Fibroblast of skin of left biceps (primary cell): ENCODE measurements around the gene NR6A1.
A peak's percentile ranks its signal among the peaks of the same experiment; 100 is the strongest.

Experiments
- DNase-seq, 2 experiments: peaks; one replicate each; pipeline ENCODE4 v3.0.0-alpha.2; 2013; ENCODE audit warnings: low read depth in 2 of 2

The NR6A1 gene

GRCh38 chr9:124724415-124725067 lies 46.6 kb downstream of the NR6A1 start:
- no peak for DNase-seq

DNA sequence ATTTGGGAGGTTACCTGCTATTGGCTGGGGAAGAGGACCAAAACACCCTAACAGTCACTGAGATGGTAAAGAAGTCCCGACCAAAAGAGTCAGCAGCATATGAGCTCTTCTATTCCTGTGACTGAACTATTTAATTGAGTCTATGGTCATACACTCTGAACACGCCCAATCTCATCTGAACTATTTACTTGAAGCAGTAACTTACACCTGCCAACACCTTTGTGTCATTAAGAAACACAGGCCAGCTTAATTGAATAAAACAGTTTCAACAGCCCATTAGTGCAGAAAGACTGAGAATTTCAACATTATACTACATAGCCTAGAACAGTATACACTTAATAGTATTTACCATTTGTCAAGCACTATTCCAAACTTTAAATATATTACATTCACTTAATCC lies 47.8 kb downstream of the NR6A1 start:
- no peak for DNase-seq

DNA sequence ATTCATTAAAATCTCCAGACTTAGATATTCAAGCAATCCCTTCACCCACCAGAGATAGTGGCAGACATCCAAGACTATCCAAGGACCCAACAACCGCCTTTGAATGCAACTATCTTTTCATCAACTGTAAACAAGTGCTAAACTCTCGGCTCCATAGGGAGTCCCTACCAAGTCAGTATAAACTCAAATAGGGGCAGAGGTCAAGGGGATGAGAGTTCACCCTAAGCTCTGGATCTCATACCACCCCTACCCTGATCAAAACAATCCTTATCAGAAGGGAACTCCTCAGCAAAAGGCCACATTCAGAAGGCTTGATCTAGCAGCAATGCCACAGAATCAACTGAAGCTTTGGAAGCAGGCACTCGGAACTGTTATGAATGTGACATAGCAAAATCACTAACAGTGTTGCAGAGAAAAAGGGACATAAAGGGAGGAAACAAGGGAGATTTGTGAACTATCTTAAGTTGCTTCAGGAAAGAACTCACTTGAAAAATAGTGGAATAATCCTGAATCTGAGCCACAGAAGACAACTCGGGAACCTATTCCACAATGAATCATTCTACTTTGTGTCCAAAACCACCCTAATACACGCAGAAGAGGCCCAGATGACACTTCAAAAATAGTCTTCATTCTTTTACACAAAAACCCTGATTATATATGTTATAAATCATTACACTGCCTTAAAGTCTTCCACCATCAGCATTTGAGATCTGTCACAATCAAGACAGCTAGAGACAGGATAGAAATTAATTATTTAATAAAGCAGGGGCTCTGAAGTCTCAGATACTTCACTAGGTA lies 49.8 kb downstream of the NR6A1 start:
- DNase-seq: peak; percentile 57

- DNase-seq: no peak
Observed at GRCh38 chr9:124720429-124721108, 50.5 kb downstream of the NR6A1 start.

DNA sequence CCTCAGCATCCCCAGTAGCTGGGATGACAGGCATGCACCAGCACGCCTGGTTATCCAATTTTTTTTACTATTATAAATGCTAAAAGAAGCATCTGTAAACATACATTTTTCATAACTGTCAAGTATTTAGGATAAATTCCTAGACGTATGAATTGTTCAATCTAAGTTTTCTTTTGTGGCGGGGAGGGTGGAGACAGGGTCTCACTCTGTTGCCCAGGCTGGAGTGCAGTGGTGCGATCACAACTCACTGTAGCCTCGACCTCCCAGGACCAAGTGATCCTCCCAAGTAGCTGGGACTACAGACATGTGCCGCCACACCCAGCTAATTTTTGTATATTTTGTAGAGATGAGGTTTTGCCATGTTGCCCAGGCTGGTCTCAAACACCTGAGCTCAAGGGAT lies 52.2 kb downstream of the NR6A1 start:
- DNase-seq: no peak

DNA sequence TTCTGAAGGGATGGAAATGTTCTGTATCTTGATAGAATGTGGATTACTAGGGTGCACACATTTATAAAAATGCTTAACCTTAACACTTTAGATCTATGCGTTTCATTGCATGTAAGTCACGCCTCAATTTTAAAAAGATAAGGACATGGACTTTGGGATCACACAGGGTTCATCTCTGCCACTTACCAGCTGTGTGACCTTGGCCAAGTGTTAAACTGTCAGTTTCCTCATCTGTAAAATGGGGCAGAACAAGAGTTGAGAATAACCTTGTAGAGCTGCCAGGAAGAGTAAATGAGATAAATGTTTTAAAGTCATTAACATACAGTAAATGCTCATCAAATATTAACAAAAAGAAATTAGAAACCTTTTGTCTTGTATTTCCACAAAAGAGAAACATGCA lies 53.5 kb downstream of the NR6A1 start:
- DNase-seq: no peak

DNA sequence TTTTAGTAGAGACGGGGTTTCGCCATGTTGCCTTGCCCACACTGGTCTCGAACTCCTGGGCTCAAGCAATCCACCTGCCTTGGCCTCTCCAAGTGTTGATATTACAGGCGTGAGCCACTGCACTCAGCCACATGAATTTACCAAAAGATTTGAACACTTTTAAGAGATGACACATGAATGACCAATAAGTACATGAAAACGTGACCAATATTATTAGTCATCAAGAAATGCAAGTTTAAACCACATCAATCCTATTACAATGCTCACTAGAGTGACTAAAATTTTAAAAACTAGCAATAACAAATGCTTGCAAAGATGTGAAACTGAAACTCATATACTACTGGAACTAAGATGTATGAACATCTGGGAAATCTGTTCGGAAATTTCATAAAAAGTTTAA lies 54.3 kb downstream of the NR6A1 start:
- DNase-seq: no peak

- DNase-seq: no peak
Observed at GRCh38 chr9:124710766-124711165, 60.3 kb downstream of the NR6A1 start.

GRCh38 chr9:124709292-124709690 lies 61.8 kb downstream of the NR6A1 start:
- no peak for DNase-seq

DNA sequence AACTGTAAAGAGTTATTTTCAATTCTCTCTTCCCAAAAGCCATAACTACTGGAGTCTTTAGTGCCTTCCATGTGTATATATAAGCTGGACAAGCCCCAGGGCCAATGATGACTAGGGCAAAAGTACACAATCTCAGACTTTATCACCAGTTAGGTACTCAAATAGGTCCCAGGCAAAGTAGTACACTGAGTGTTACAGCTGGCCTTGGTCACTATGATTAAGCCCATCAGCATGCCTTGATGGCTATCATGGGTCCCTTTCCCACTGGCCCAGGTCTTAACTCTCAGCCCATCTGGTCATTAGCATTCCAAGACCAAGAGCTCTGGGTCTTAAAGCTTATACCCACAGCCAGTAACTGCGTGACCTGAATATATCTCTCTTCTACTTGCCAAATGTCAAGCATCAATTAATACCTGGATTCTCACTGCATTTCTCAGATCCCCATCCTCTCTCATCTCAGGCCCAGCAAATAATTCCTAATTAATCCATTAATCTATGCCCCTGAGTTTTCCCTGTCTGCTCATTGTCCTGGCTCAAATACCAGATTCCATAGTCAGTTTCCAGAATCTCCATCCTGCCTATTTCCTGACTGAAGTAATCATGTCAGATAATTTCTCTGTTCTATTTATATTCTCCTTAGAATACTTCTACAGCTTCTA lies 62.3 kb downstream of the NR6A1 start:
- no peak for DNase-seq

DNA sequence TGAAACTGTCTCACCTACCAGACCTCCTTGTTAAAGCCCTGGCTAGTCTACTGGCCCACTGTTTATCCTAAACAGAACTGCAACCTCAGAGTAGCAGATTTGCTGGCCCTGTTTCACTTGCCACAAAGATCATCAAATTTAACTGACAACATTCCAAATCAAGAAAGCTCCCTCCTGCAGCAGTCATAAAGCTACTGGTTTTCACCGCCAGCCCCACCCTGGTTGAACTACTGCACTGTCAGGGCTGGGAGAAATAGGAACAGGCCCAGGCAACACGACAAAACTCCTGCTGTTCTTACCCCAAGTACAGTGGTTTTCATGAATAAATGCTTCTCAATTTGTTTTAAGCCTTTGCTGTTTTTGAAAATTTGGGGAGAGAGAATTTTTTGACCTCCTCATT lies 63.0 kb downstream of the NR6A1 start:
- no peak for DNase-seq

GRCh38 chr9:124707666-124708065 lies 63.4 kb downstream of the NR6A1 start:
- no peak for DNase-seq

GRCh38 chr9:124706685-124707084 lies 64.4 kb downstream of the NR6A1 start:
- DNase-seq: no peak

DNA sequence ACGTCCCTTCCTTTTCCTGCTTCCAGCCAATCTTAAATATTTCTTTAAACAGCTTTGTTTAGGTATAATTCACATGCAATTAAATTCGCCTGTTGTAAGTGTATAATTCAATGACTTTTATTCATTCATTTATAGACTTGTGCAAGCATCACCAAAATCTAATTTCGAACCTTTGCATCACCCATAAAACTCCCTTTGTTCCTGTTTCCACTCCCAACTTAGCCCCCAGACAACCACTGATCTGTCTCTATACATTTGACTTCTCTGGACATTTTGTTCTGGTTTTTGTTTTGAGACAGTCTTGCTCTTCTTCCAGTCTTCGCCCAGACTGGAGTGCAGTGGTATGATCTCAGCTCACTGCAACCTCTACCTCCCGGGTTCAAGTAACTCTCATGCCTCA lies 71.5 kb downstream of the NR6A1 start:
- DNase-seq: no peak

- DNase-seq: no peak
Observed at GRCh38 chr9:124698265-124698664, 72.8 kb downstream of the NR6A1 start.

DNA sequence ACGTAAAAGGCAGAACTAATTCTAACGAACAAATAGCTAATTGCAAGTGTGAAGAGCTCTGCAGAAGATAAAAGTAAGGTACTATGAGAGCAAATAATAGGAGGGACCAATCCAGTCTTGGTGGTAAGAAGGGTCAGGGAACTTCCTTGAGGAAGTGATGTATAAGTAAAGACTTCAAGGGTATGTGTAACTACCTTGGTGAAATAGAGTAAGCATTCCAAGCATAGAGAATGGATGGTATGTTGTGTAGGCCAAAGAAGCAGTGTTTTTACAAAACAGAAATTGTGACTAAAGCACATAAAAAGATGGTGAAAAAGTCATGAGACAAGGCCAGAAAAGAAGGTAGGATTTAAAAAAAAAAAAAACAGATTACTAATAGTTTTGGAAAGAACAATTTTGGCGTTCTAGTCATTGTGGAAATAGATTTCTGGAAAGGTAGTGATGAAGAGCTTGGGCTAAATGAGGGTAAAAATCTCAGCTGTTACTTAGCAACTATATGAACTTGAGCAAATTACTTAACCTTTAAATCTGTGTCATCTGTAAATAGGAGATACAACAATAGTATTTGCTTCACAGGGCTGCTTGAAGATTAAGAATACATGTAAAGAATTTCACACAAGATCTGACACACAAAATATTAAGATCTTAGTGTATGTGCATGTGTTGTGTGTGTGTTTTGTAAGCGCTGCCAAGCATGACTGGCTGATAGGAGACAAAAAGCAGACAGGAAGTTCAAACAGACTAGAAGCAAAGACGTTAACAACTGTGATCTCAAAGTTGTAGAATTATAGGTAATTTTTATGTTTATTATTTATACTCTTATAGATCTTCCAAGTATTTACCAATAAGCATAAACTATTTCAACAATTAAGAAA lies 73.5 kb downstream of the NR6A1 start:
- no peak for DNase-seq

DNA sequence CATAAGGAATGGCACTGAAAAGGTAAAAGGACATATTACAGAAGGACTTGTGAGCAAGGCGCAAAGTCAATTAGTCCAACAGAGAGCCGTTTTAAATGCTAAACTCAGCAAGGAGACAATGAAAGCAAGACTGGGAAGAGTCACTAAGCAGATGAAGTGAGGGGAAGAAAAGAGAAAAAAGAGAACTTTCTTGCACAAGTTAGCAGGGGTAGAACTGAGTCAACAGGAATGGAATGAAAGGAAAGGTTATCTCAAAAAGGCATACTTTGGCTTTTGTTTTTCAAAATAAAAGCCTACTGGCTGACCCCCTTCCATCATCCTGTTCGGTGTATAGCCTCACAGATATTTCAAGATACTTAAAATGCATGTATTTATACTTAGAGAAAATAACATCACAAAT lies 75.0 kb downstream of the NR6A1 start:
- DNase-seq: no peak

GRCh38 chr9:124695280-124695890 lies 75.7 kb downstream of the NR6A1 start:
- DNase-seq: no peak

GRCh38 chr9:124694414-124695279 lies 76.5 kb downstream of the NR6A1 start:
- no peak for DNase-seq

- no peak for DNase-seq
Observed at GRCh38 chr9:124693403-124693802, 77.7 kb downstream of the NR6A1 start.
